GM19193 (cell line): Measurements from ENCODE around the gene NR3C1.

Experiments used
- POLR2A ChIP-seq: IDR thresholded peaks from 4 replicates; pipeline ENCODE4 v1.6.1; 2011; ENCODE audit not compliant: insufficient read depth, insufficient read length; ENCODE audit errors: extremely low read depth

NR3C1 gene

DNA sequence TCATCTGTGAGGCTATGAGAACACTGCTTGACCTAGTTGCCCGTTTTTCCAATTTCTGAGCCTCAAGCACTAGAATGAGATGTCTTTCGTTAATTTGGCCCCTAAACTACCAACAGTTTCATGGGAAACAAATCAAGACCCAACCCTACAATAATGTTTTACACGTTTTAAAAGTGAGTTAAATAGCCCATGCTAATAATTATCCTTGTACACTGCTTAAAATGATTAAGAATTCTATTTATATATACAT, 2.3 kb upstream of the NR3C1 start:
- TF ChIP-seq POLR2A, result no peak

DNA sequence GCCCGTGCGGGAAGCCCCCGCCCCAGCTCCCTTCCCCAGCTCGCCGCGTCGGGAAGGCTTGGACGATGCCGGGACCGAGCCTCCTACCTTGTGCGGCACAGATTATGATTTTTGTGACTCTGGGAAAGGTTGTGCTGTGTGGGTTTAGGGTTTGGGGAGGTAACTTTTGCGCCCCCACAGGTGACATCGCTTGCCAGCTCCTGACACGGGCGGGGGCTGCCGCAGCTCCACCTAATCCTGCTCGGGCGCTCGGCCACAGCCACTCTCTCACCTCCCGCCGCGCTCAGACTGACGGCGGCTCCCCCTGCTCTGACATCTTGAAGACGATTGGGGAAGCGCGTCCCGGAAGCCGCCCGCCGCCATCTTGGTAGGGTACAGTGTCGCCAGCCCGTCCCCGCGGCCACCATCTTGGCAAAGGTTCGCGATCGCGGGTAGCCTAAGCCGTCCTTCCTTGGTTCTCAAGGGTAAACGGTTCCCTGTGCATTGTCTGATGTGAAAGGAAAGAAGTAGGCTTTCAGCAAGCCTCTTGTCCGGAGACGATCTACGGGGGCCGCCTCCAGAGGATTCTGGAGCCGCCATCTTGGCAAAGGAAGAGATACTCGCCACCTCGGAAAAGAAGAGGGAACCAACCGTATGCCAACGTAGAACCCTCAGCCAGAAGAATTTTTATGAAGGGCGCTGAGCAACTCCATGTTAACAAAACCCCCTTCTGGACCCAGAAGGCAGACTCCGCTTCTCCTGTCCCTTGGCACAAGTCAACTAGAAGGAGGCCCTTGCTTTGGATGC, 1.8 kb upstream of the NR3C1 start:
- peak; percentile 82 for TF ChIP-seq POLR2A

GRCh38 chr5:143404416-143405062, 1.1 kb upstream of the NR3C1 start:
- TF ChIP-seq POLR2A, result peak; percentile 6

DNA sequence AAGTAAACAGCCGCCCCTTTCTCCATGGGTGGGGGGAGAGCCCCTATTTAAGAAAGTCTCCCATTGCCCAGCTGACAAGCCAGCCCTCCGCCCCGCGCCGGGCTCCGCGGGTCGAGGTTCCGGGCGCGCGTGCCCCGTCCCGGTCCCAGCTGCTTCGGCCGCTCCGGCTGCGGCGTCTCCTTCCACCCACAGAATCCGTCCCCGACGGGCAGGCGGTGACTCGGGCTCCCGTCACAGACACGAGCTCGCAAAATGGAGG, 223 bp downstream of the NR3C1 start:
- TF ChIP-seq POLR2A, result no peak

GRCh38 chr5:143402553-143403333, 743 bp downstream of the NR3C1 start:
- TF ChIP-seq POLR2A, result peak; percentile 47

GRCh38 chr5:143402017-143402552, 1.4 kb downstream of the NR3C1 start:
- TF ChIP-seq POLR2A, result no peak

GRCh38 chr5:143401227-143402016, 2.1 kb downstream of the NR3C1 start:
- no peak for TF ChIP-seq POLR2A

DNA sequence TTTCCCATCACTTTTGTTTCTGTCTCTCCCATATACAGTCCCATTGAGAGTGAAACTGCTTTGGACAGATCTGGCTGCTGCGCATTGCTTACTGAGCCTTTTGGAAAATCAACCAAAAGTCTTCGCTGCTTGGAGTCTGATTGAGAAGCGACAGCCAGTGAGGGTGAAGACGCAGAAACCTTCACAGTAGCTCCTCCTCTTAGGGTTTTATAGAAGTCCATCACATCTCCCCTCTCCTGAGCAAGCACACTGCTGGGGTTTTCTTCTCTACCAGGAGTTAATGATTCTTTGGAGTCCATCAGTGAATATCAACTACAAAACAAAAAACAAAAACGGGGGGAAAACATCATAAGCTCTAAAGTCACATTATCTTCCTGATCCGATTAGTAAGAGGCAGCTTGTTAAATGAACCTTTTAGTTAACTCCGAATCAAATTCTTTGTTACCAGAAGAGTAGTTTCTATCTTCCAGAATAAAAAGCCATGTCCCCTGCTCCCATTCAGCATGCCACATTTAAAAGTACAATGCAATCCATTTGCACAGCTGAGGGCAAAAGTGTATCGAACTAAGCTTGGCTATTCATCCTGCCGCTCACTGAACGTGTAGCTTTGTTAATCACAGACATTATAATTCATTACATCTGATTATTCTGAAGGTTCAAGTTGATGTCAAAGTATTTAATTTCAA, 2.8 kb downstream of the NR3C1 start:
- no peak for TF ChIP-seq POLR2A

DNA sequence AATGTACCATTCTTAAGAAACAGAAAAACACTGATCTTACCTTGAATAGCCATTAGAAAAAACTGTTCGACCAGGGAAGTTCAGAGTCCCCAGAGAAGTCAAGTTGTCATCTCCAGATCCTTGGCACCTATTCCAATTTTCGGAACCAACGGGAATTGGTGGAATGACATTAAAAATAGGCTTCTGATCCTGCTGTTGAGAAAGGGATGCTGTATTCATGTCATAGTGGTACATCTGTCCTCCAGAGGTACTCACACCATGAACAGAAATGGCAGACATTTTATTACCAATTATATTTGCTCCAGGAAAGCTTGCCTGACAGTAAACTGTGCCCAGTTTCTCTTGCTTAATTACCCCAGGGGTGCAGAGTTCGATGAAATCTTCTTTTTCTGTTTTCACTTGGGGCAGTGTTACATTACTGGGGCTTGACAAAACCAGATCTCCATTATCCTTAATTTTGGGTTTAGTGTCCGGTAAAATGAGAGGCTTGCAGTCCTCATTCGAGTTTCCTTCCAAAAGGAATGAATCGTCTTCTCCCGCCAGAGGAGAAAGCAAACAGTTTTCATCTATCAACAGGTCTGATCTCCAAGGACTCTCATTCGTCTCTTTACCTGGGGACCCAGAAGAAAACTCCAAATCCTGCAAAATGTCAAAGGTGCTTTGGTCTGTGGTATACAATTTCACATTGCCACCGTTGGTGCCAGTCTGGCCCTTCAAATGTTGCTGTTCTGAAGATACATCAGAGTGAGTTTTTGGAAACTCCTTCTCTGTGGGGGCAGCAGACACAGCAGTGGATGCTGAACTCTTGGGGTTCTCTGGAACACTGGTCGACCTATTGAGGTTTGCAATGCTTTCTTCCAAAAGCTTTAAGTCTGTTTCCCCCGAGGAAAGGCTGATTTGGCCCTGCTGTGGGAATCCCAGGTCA, 3.6 kb downstream of the NR3C1 start:
- no peak for TF ChIP-seq POLR2A

GRCh38 chr5:143398451-143399237, 4.8 kb downstream of the NR3C1 start:
- no peak for TF ChIP-seq POLR2A

GRCh38 chr5:143398053-143398355, 5.5 kb downstream of the NR3C1 start:
- TF ChIP-seq POLR2A, result no peak

- TF ChIP-seq POLR2A, result no peak
Observed at GRCh38 chr5:143397302-143398052, 6.0 kb downstream of the NR3C1 start.
